CD4-positive, alpha-beta T cell treated with Interleukin-21 for 1 hour (primary cell): ENCODE data around the gene BARX2.

Experiments used
- DNase-seq: peaks from one replicate; pipeline ENCODE4 v3.0.0-alpha.2; 2020

BARX2 gene

GRCh38 chr11:129375751-129376657 lies at the start of gene BARX2:
TSS of gene BARX2 (plus strand) at chr11:129375848. CDS start at chr11:129376036, 188 bp downstream.
- DNase-seq: no peak

GRCh38 chr11:129326921-129327320 lies 48.7 kb upstream of the BARX2 start:
- no peak for DNase-seq

- DNase-seq: peak; percentile 13
Measured at GRCh38 chr11:129327708-129328107, 47.9 kb upstream of the BARX2 start.

GRCh38 chr11:129328756-129329155 lies 46.9 kb upstream of the BARX2 start:
- no peak for DNase-seq

- no peak for DNase-seq
Measured at GRCh38 chr11:129331217-129331616, 44.4 kb upstream of the BARX2 start.

- peak; percentile 52 for DNase-seq
Measured at GRCh38 chr11:129331871-129332274, 43.8 kb upstream of the BARX2 start.

GRCh38 chr11:129333873-129334272 lies 41.8 kb upstream of the BARX2 start:
- no peak for DNase-seq

- DNase-seq: peak; percentile 29
Measured at GRCh38 chr11:129344301-129344940, 31.2 kb upstream of the BARX2 start.

- no peak for DNase-seq
Measured at GRCh38 chr11:129346916-129347315, 28.7 kb upstream of the BARX2 start.

- DNase-seq: no peak
Measured at GRCh38 chr11:129348813-129349212, 26.8 kb upstream of the BARX2 start.

GRCh38 chr11:129352676-129353075 lies 23.0 kb upstream of the BARX2 start:
- DNase-seq: no peak

- DNase-seq: no peak
Measured at GRCh38 chr11:129354691-129355090, 21.0 kb upstream of the BARX2 start.

GRCh38 chr11:129359748-129360147 lies 15.9 kb upstream of the BARX2 start:
- no peak for DNase-seq

- peak; percentile 73 for DNase-seq
Measured at GRCh38 chr11:129364143-129364654, 11.4 kb upstream of the BARX2 start.

GRCh38 chr11:129365816-129366215 lies 9.8 kb upstream of the BARX2 start:
- DNase-seq: no peak

GRCh38 chr11:129366737-129367597 lies 8.7 kb upstream of the BARX2 start:
- no peak for DNase-seq

GRCh38 chr11:129368889-129369672 lies 6.6 kb upstream of the BARX2 start:
- DNase-seq: no peak

- no peak for DNase-seq
Measured at GRCh38 chr11:129370715-129371114, 4.9 kb upstream of the BARX2 start.

GRCh38 chr11:129372609-129373488 lies 2.8 kb upstream of the BARX2 start:
- DNase-seq: no peak

GRCh38 chr11:129373489-129373953 lies 2.1 kb upstream of the BARX2 start:
- no peak for DNase-seq
